Chondrocyte (in vitro differentiated cells): ENCODE results near the gene RTN4IP1. TPM values are rescaled to one million over a fixed set of nuclear protein-coding genes. Genes with fewer than 3 reads are reported as not detected.

Experiments used
- DNase-seq: peaks from one replicate; pipeline ENCODE4 v3.0.0; 2021; ENCODE audit warnings: mixed read lengths, low spot score
- H3K27ac Mint-ChIP-seq: one replicate; pipeline ENCODE4 v1.8.0; 2021; ENCODE audit warnings: mild to moderate bottlenecking, moderate library complexity, mixed read lengths; ENCODE audit not compliant: unreplicated experiment
- H3K27me3 Mint-ChIP-seq: 2 replicates; pipeline ENCODE4 v1.8.0; 2021; ENCODE audit warnings: low read depth, mixed read lengths
- H3K36me3 Mint-ChIP-seq: 2 replicates; pipeline ENCODE4 v1.8.0; 2021; ENCODE audit warnings: low read depth, mixed read lengths
- H3K4me1 Mint-ChIP-seq: 2 replicates; pipeline ENCODE4 v1.8.0; 2021; ENCODE audit warnings: low read depth, mild to moderate bottlenecking, mixed read lengths
- H3K4me3 Mint-ChIP-seq: one replicate; pipeline ENCODE4 v1.8.0; 2021; ENCODE audit warnings: mild to moderate bottlenecking, moderate library complexity, mixed read lengths; ENCODE audit not compliant: unreplicated experiment
- H3K9me3 Mint-ChIP-seq: 2 replicates; pipeline ENCODE4 v1.8.0; 2021; ENCODE audit warnings: low read depth, mixed read lengths
- total RNA-seq: library from RNA; stranded (reverse); gene quantifications from 3 replicates; pipeline ENCODE4 v1.2.1, GENCODE V29; 2021
- TF ChIP-seq, protein P1 (sequence below): fragments of 200-600 bp; sonication (generic); IDR thresholded peaks from 2 replicates; pipeline ENCODE4 v1.5.0; 2021; ENCODE audit warnings: antibody characterized with exemption, mild to moderate bottlenecking, moderate library complexity

The RTN4IP1 gene
- total RNA-seq, 1 donor from 2014 or later = 3.7 TPM

DNA sequence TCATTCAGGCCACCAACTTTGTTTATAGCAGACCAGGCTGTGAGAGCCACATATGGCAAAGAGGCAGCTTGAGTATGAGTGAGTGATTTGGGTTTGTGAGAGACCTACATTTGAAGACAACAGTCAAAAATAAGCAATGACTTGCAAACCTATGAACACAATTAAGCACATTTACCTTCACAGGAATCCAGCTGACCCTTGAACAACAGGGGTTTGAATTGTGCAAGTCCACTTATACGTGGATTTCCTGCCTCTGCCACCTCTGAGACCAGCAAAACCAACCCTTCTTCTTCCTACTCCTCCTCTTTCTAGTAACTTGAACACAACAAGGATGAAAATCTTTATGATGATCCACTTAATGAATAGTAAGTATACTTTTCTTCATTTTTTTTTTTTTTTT, 10.1 kb downstream of the RTN4IP1 start:
- peaks cover 4% of the 10 kb centered on the region for H3K36me3 Mint-ChIP-seq
- peaks cover 13% of the 10 kb centered on the region for H3K4me1 Mint-ChIP-seq
- H3K4me3 Mint-ChIP-seq = no peak overlapping the region
- TF ChIP-seq, protein P1, sequence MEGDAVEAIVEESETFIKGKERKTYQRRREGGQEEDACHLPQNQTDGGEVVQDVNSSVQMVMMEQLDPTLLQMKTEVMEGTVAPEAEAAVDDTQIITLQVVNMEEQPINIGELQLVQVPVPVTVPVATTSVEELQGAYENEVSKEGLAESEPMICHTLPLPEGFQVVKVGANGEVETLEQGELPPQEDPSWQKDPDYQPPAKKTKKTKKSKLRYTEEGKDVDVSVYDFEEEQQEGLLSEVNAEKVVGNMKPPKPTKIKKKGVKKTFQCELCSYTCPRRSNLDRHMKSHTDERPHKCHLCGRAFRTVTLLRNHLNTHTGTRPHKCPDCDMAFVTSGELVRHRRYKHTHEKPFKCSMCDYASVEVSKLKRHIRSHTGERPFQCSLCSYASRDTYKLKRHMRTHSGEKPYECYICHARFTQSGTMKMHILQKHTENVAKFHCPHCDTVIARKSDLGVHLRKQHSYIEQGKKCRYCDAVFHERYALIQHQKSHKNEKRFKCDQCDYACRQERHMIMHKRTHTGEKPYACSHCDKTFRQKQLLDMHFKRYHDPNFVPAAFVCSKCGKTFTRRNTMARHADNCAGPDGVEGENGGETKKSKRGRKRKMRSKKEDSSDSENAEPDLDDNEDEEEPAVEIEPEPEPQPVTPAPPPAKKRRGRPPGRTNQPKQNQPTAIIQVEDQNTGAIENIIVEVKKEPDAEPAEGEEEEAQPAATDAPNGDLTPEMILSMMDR = no peak
- H3K27me3 Mint-ChIP-seq = no peaks in the 10 kb centered on the region
- H3K9me3 Mint-ChIP-seq = no peaks in the 10 kb centered on the region
- DNase-seq = no peak
- H3K27ac Mint-ChIP-seq = no peak overlapping the region

DNA sequence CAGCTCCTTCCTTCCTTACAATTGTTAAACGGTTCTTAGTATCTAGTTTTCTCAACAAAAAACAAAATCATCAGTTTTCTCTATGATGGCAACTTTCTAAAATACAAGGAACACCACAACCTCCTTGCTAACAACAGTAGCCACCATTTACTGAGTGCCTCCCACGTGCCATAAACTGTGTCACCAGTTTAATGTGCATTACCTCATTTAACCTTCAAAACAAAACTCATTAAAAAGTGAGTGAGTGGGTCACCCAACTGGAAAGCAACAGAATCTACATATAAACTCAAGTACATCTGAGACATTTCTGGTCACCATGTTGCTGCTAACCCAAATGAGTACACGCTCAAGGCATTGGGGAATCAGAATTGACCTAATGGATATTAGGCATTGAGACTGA, 11.0 kb downstream of the RTN4IP1 start:
- H3K36me3 Mint-ChIP-seq = peaks cover 4% of the 10 kb centered on the region
- H3K4me3 Mint-ChIP-seq = no peak overlapping the region
- no peaks in the 10 kb centered on the region for H3K9me3 Mint-ChIP-seq
- no peaks in the 10 kb centered on the region for H3K27me3 Mint-ChIP-seq
- H3K27ac Mint-ChIP-seq = no peak overlapping the region
- TF ChIP-seq, protein P1 = no peak
- no peak for DNase-seq
- H3K4me1 Mint-ChIP-seq = peaks cover 13% of the 10 kb centered on the region

DNA sequence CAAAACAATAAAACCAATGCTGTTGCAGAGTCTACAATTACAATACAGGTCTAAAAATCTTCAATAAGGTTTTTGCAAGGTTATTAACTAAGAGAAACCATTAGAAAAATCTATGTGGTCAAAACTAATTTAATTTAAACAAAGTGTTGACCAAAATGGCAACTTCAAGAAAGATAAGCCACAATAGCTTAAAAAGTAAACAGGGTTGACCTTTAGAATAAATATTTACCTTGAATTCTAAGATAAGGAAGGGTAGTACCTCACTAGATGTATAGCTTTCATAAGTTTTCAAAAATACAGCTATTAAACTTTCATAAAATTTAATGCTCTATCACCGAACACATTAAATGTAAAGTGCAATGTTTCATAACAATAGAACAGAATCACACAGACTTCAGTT, 11.4 kb downstream of the RTN4IP1 start:
- peaks cover 2% of the 10 kb centered on the region for H3K36me3 Mint-ChIP-seq
- TF ChIP-seq, protein P1 = no peak
- H3K27me3 Mint-ChIP-seq = no peaks in the 10 kb centered on the region
- H3K4me3 Mint-ChIP-seq = no peak overlapping the region
- no peaks in the 10 kb centered on the region for H3K9me3 Mint-ChIP-seq
- peaks cover 13% of the 10 kb centered on the region for H3K4me1 Mint-ChIP-seq
- no peak overlapping the region for H3K27ac Mint-ChIP-seq
- DNase-seq = no peak

DNA sequence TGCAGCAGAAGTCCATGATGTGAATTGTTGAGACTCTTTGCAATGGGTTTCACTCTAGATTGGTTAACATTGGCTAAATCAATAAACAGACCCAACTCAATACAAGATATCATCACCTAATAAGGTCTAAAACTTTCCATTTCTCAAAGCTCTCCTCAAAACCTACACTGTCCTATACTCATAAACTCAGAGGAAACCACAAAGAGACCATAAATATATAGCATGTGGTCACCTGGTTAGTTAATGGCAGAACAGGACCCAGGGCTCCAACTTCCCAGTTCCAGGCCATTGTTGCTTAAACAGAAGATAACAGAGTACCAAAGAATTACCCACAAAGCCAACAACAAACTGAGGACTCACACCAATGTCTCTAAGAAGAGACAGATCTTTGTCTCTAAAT, 12.0 kb downstream of the RTN4IP1 start:
- Mint-ChIP-seq H3K27ac (no peak overlapping the region), H3K36me3 (peaks cover 5% of the 10 kb centered on the region), H3K9me3 (no peaks in the 10 kb centered on the region)

DNA sequence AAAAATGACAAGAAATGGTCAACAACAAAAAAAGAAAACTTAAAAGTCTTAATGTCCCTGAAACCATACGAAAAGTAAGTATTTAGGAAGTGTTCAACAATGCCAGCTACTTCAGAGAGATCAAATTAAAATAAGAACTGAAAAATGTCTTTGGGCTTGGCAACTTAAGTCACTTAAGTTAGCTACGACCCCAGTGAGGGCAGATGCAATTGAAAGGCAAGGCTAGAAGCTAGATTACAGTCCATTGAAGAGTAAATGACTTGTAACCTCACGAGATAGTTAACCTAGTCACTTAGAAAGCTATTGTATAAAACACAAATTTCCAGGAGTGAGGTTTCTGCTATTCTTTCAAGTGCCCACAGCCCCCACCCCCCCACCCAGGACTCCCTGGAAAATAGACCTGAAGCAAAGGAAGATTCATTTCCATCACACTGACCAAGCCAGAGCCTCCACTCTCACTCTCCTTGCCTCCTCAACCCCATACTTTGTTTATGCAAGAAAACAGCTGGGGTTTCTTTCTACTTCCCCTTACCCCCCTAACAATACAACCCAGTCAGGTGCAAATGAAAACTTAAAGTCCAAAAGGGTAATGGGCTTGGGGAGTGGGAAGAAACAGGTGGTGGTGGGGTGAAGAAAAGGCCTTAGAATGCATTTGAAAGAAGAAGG, 14.6 kb downstream of the RTN4IP1 start:
- TF ChIP-seq, protein P1 = no peak
- no peaks in the 10 kb centered on the region for H3K4me1 Mint-ChIP-seq
- H3K4me3 Mint-ChIP-seq = no peak overlapping the region
- H3K27me3 Mint-ChIP-seq = no peaks in the 10 kb centered on the region
- DNase-seq = no peak
- peaks cover 3% of the 10 kb centered on the region for H3K36me3 Mint-ChIP-seq
- no peak overlapping the region for H3K27ac Mint-ChIP-seq
- H3K9me3 Mint-ChIP-seq = no peaks in the 10 kb centered on the region

More for the DNA sequence above, 12.0 kb downstream of the RTN4IP1 start:
- Mint-ChIP-seq H3K4me3 (no peak overlapping the region), H3K4me1 (peaks cover 13% of the 10 kb centered on the region), H3K27me3 (no peaks in the 10 kb centered on the region)
- TF ChIP-seq, protein P1 = no peak
- no peak for DNase-seq
